Measurements from ENCODE around the gene BCAS1.

BCAS1 gene, protein sequence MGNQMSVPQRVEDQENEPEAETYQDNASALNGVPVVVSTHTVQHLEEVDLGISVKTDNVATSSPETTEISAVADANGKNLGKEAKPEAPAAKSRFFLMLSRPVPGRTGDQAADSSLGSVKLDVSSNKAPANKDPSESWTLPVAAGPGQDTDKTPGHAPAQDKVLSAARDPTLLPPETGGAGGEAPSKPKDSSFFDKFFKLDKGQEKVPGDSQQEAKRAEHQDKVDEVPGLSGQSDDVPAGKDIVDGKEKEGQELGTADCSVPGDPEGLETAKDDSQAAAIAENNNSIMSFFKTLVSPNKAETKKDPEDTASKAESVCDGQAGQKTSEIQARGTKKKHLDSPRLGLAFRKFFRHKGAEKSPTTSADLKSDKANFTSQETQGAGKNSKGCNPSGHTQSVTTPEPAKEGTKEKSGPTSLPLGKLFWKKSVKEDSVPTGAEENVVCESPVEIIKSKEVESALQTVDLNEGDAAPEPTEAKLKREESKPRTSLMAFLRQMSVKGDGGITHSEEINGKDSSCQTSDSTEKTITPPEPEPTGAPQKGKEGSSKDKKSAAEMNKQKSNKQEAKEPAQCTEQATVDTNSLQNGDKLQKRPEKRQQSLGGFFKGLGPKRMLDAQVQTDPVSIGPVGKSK

GRCh38 chr20:54070187-54070987 lies at the start of gene BCAS1:
TSS of gene BCAS1 (minus strand) at chr20:54070594. CDS start at chr20:54058718, 11,876 bp downstream.
- no peak for DNase-seq (ENCODE audit: low spot score)

GRCh38 chr20:54119744-54120143 lies 49.4 kb upstream of the BCAS1 start:
- no peak for DNase-seq (ENCODE audit: low spot score)

DNA sequence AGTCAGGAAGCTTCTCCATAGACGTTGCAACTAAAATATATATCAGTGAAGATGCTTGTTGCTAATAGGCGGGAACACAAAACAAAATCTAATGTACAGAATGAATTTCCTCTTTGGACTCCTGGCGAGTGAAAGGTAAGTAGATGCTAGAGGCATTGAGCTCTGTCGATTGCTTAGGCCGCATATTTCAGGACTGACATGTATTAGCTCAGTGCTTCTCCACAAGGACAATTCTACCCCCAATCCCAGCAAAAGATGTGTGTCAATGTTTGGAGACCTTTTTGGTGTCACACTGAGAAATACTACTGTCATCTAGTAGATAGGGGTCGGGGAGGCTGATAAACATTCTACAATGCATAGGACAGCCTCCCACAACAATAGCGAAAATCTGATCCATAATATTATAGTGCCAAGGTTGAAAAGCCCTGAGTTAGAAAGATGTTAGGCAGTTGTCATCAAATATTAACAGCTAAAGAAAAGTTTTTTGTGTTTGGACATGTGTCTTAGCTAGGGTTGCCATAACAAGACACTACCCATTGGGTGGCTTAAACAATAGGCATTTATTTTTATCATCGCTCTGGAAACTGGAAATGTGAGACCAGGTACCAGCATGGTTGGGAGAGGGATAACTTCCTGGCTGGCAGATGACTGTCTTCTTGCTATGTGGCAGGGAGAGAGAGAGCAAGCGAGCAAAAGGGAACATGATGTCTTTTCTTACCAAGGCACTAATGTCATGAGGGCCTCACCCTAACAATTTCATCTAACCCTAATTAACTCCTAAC lies 48.0 kb upstream of the BCAS1 start:
- no peak for DNase-seq (ENCODE audit: low spot score)

- DNase-seq (ENCODE audit: low spot score), result no peak
Measured at GRCh38 chr20:54116550-54117235, 46.3 kb upstream of the BCAS1 start.

GRCh38 chr20:54115172-54115854 lies 44.9 kb upstream of the BCAS1 start:
- DNase-seq (ENCODE audit: low spot score), result no peak

GRCh38 chr20:54114109-54114508 lies 43.7 kb upstream of the BCAS1 start:
- DNase-seq (ENCODE audit: low spot score), result no peak

DNA sequence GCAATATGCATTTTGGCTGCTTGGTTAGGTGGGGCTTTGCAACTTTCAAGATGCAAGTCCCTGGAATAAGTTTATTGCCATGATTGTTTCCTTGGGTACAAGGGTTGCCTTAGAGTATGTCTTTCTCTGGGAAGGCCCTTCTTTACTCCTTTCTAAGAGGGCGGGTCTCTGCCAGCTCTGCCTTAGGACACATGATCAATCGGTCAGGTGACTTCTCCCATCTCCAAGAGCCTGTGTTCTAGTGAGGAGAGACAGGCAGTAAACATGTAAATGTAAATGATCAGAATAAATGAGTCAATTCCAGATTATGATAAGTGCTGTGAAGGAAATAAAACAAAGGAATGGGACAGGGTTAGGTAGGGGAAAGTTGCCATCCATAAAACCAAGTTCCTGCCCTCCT lies 43.2 kb upstream of the BCAS1 start:
- no peak for DNase-seq (ENCODE audit: low spot score)

DNA sequence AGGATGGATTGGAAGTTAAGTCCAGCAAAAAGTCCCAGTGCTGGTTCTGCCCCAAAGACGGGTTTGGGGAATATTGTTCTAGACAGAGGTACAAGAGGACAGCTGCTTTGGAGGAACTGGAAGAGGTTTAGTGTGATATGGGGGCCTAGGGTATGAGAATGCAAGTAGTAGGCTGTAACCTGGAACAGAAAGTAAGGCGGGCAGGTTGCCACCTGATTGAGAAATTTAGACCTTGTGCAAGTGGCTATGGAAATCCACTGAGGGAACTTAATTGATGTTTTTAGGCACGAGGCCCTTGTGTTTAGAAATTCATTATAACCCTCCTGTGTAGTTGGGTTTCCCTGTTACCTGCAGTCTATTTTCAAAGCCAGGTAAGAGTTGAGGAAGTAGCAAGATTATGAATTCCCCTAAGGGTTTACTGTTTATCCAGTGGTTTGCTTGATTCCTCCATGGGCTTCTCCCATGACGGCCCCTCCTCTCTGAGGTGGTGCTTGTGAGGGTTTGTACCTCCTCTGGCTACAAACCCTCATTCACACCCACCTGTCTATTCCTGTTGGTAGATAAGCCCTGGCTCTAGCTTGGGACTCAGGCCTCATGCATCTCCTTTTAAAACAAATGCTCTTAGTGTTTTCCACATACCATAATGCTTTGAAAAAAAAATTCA lies 42.0 kb upstream of the BCAS1 start:
- no peak for DNase-seq (ENCODE audit: low spot score)

GRCh38 chr20:54111460-54111859 lies 41.1 kb upstream of the BCAS1 start:
- no peak for DNase-seq (ENCODE audit: low spot score)

DNA sequence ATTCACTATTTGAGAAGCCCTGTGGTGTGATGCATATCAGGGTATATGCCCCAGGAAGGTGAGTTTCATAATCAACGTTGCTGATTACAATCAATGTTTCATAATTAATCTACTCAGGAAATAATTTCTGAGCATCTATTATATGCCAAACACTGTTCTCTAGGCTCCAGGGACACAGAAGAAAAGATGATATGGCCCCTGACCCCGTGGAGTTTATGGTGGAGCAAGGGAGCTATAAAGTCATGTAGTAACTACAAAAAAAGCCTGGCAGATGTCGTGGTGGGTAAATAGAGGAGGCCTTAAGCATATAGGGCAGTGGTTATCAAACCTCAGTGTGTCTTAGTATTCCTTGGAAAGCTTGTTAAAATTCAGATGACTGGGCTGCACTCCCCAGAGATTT lies 40.1 kb upstream of the BCAS1 start:
- no peak for DNase-seq (ENCODE audit: low spot score)

- DNase-seq (ENCODE audit: low spot score), result no peak
Measured at GRCh38 chr20:54110041-54110440, 39.6 kb upstream of the BCAS1 start.

DNA sequence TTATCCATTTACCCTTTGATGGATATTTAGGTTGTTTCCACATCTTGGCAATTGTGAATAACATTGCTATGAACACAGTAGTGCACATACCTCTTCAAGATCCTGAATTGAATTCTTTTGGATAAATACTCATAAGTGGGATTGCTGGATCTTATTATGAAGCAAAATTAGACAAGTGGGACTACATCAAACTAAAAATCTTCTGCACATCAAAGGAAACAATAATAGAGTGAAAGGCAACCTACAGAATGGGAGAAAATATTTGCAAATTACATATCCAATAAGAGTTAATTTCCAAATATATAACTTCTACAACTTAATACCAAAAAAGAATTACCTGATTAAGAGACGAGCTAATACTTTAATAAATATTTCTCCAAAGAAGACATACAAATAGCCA lies 38.4 kb upstream of the BCAS1 start:
- DNase-seq (ENCODE audit: low spot score), result no peak

DNA sequence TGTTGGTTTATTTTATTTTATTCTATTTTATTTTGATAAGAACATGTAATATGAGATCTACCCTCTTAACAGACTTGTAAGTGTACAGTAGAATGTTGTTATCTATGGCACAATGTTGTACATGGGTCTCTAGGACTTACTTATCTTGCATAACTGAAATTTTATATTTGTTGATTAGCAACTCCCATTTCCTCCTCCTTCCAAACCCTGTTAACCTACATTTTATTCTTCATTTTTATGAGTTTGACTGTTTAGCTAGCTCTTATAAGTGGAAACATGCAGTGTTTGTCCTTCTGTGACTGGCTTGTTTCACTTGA lies 37.9 kb upstream of the BCAS1 start:
- no peak for DNase-seq (ENCODE audit: low spot score)

GRCh38 chr20:54107600-54108325 lies 37.4 kb upstream of the BCAS1 start:
- DNase-seq (ENCODE audit: low spot score), result no peak

- no peak for DNase-seq (ENCODE audit: low spot score)
Measured at GRCh38 chr20:54107181-54107580, 36.8 kb upstream of the BCAS1 start.

DNA sequence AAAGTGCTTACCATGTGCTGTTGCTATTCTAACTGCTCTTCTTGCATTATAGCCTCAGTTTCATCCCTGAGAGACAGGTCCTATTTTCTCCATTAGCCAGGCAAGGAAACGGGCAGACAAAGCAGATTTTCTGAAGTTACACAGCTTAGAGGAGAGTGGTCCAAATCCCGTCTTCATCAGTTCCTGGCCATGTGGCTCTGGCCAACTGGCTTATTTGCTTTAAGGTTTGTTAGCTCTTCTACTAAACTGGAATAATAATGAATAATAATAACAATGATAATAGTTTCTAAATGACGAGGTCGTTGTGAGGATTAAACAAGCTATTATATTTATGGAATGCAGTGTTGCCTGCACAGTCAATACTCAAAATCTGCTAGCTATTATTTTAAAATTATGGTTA lies 35.8 kb upstream of the BCAS1 start:
- no peak for DNase-seq (ENCODE audit: low spot score)

GRCh38 chr20:54105653-54106052 lies 35.3 kb upstream of the BCAS1 start:
- no peak for DNase-seq (ENCODE audit: low spot score)

- no peak for DNase-seq (ENCODE audit: low spot score)
Measured at GRCh38 chr20:54104781-54105180, 34.4 kb upstream of the BCAS1 start.

GRCh38 chr20:54103762-54104600 lies 33.6 kb upstream of the BCAS1 start:
- DNase-seq (ENCODE audit: low spot score), result no peak
